ENCODE results near the gene CENPX.

DNA sequence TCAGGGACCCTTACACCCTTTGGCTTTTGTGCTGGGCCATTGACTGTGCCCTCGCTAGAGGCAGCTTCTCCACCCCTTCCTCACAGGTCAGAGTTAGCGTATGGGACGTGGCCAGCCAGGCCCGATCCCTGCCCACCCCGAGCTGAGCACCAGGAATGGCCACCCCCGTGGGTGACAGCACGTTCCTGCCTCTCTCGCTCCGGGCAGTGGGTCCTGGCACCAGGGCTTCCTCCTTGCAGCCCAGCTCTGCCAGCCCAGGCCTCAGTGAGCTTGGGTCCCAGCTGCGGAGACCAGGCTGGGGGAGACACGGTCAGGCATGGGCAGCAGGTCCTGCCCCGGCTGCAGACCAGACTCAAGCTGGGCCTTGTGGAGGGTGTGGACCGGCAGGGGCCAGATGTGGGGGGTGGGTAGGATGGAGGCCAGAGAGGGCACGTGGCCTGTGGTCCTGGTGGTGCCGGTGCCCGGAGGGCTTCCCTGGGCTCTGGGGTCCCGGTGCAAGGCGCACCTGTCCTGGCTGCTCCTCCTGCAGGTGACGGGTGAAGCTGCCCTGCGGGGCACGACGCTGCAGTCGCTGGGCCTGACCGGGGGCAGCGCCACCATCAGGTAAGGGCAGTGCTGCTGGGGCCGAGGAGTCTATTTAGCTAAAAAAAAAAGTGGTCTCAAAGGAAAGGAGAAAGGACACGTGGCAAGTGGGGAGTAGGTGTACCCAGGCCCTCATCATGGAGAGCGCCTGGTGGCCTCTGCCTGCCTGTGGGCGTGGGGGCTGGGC is 27.0 kb downstream of the CENPX start:
- TF ChIP-seq POLR2A (IDR thresholded peaks at IDR 0.05; ENCODE audit: low read depth, low read length), result no peak
- TF ChIP-seq SPI1 (IDR thresholded peaks at IDR 0.05; ENCODE audit: low read depth, low read length), result no peak
- TF ChIP-seq POLR2AphosphoS5 (IDR thresholded peaks at IDR 0.05; ENCODE audit: low read depth, low read length), result no peak

All from GM12891 (cell line).